Fibroblast of skin of right biceps (primary cell): ENCODE measurements around the gene SEMA4D.
"Not testable (repeated sequence)": the region's sequence is repeated elsewhere in the genome, so short reads cannot be mapped to it uniquely, and the experiment has no call there.

ENCODE experiments used
- DNase-seq: peaks from one replicate; pipeline ENCODE4 v3.0.0-alpha.2; 2013

SEMA4D gene

GRCh38 chr9:89380437-89381307, 117.2 kb downstream of the SEMA4D start:
- DNase-seq, result no peak

GRCh38 chr9:89379508-89380115, 118.3 kb downstream of the SEMA4D start:
- DNase-seq, result no peak

GRCh38 chr9:89379031-89379430, 118.9 kb downstream of the SEMA4D start:
- no peak for DNase-seq

- DNase-seq, result no peak
These were observed 119.4 kb downstream of the SEMA4D start for GRCh38 chr9:89378541-89378940.

- DNase-seq, result no peak
These were observed 120.5 kb downstream of the SEMA4D start for GRCh38 chr9:89377411-89377810.

- no peak for DNase-seq
These were observed 121.1 kb downstream of the SEMA4D start for GRCh38 chr9:89376741-89377351.

GRCh38 chr9:89376286-89376685, 121.6 kb downstream of the SEMA4D start:
- DNase-seq, result no peak

GRCh38 chr9:89375191-89375760, 122.6 kb downstream of the SEMA4D start:
- DNase-seq, result no peak

GRCh38 chr9:89374176-89374575, 123.7 kb downstream of the SEMA4D start:
- peak; percentile 79 for DNase-seq

GRCh38 chr9:89372979-89373378, 124.9 kb downstream of the SEMA4D start:
- DNase-seq, result no peak

- no peak for DNase-seq
These were observed 125.6 kb downstream of the SEMA4D start for GRCh38 chr9:89372230-89372816.

GRCh38 chr9:89371791-89372190, 126.1 kb downstream of the SEMA4D start:
- not testable (repeated sequence) for DNase-seq

- no peak for DNase-seq
These were observed 127.3 kb downstream of the SEMA4D start for GRCh38 chr9:89370593-89370992.

- DNase-seq, result no peak
These were observed 128.9 kb downstream of the SEMA4D start for GRCh38 chr9:89368978-89369377.

- DNase-seq, result no peak
These were observed 129.4 kb downstream of the SEMA4D start for GRCh38 chr9:89368550-89368949.

- DNase-seq, result no peak
These were observed 130.0 kb downstream of the SEMA4D start for GRCh38 chr9:89367726-89368437.

- no peak for DNase-seq
These were observed 130.6 kb downstream of the SEMA4D start for GRCh38 chr9:89367281-89367680.

GRCh38 chr9:89366711-89367110, 131.2 kb downstream of the SEMA4D start:
- DNase-seq, result peak; percentile 35

GRCh38 chr9:89365532-89365912, 132.4 kb downstream of the SEMA4D start:
- no peak for DNase-seq

- no peak for DNase-seq
These were observed 133.0 kb downstream of the SEMA4D start for GRCh38 chr9:89364666-89365531.

- no peak for DNase-seq
These were observed 133.8 kb downstream of the SEMA4D start for GRCh38 chr9:89363921-89364665.
